OCI-LY7 (cell line): Measurements from ENCODE around the gene SAMM50.

Source experiments
- EZH2phosphoT487 ChIP-seq: fragments of 200-600 bp; sonication (generic); IDR thresholded peaks from 2 replicates; pipeline ENCODE4 v1.6.1; 2018; ENCODE audit warnings: low read depth, borderline replicate concordance, mild to moderate bottlenecking, mixed run types, antibody characterized with exemption, low read length, moderate library complexity, mixed read lengths
- TF ChIP-seq, protein P1 (sequence below): fragments of 200-600 bp; sonication (generic); conservative IDR thresholded peaks from 2 replicates; pipeline ENCODE4 v1.5.1; 2014; ENCODE audit warnings: mild to moderate bottlenecking, antibody characterized with exemption, low read length, moderate library complexity, mixed read lengths

DNA sequence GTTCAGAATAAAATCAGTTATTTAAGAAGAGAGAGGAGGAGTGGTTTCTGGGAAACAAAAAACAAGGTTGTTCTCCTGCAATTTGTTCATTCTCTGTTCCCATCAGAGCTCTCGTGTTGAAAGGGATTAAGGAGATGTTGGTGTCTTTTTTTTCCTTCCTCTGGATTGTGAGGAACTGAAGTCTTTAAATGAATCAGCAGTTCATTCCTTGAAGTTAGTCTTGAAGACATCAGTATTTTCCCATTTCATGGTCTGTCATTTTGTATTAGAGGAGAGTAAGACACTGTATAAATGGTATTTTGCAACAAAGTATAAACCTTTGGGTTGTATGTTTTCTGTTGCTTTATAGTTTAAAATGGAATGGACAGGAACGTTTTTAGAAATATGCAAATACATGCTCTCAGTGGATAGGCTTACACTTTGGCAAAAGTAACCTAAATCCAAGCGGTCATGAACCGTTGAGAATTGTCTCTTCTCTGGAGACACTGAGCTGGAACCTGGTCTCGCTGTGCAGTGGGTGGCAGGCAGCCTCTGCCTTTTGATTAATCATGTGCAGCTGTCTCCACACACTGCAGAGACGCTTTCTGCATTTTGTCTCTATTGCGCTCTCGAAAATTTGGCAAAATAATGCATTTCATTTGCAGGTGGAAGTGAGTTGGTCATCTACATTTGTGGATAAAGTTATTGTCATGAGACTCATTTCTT lies 33.0 kb downstream of the SAMM50 start:
- TF ChIP-seq, protein P1, sequence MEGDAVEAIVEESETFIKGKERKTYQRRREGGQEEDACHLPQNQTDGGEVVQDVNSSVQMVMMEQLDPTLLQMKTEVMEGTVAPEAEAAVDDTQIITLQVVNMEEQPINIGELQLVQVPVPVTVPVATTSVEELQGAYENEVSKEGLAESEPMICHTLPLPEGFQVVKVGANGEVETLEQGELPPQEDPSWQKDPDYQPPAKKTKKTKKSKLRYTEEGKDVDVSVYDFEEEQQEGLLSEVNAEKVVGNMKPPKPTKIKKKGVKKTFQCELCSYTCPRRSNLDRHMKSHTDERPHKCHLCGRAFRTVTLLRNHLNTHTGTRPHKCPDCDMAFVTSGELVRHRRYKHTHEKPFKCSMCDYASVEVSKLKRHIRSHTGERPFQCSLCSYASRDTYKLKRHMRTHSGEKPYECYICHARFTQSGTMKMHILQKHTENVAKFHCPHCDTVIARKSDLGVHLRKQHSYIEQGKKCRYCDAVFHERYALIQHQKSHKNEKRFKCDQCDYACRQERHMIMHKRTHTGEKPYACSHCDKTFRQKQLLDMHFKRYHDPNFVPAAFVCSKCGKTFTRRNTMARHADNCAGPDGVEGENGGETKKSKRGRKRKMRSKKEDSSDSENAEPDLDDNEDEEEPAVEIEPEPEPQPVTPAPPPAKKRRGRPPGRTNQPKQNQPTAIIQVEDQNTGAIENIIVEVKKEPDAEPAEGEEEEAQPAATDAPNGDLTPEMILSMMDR, result no peak
- TF ChIP-seq EZH2phosphoT487, result no peak
